Right cardiac atrium (tissue), 5 donors: ENCODE measurements around the gene SOBP. TPM values are rescaled to one million over a fixed set of nuclear protein-coding genes. Genes with fewer than 3 reads are reported as not detected.
A peak's percentile ranks its signal among the peaks of the same experiment; 100 is the strongest.

Source experiments
- ATAC-seq, 2 donors: fragments of 200-7000 bp; cut with Tn5 transposase; one replicate each; pipeline versions ENCODE4 v1.8.0 to v1.9.1; 2020; ENCODE audit warnings: moderate library complexity in 2 of 2, mild to moderate bottlenecking in 1 of 2
- DNase-seq, 3 donors: peaks; one replicate each; pipeline ENCODE4 v3.0.0-alpha.2; 2020
- H3K27ac ChIP-seq: one replicate; pipeline ENCODE4 v1.5.1; 2013; ENCODE audit warnings: mild to moderate bottlenecking, low read length, control low read depth, moderate library complexity
- H3K27me3 ChIP-seq: one replicate; pipeline ENCODE4 v1.6.1; 2013; ENCODE audit not compliant: control insufficient read depth, insufficient read depth
- H3K4me1 ChIP-seq: one replicate; pipeline ENCODE4 v1.6.1; 2013; ENCODE audit warnings: low read length; ENCODE audit not compliant: control insufficient read depth, insufficient read depth
- H3K4me3 ChIP-seq: one replicate; pipeline ENCODE4 v1.5.1; 2013; ENCODE audit warnings: low read length, control low read depth
- H3K9me3 ChIP-seq: one replicate; pipeline ENCODE4 v1.6.1; 2013; ENCODE audit warnings: low read length; ENCODE audit not compliant: control insufficient read depth
- WGBS: extraction: QIAGEN DNeasy Blood & Tissue Kit; methylation state at CpG from one replicate; pipeline ENCODE4 v1.1.7; 2013; 5-methylcytosine and 5-hydroxymethylcytosine counted together
- intact Hi-C, 4 donors: fragments of 100-400 bp; cut with DNase I; formaldehyde crosslinking; loops; one replicate each; pipeline versions ENCODE4 v1.11.0 to v1.14.0; 2022 to 2023
- polyA plus RNA-seq: library from polyadenylated mRNA; stranded (reverse); fragments of 200-250 nt; gene quantifications from one replicate; pipeline ENCODE4 v1.2.3, GENCODE V29; 2013
- total RNA-seq, 4 donors: library from RNA; stranded (reverse); fragmentation: NEBNext Ultra II Directional; extraction: Animal tissue kit (Norgen Biotek cat#: 25700); gene quantifications; one replicate each; pipeline ENCODE4 v1.2.1, GENCODE V29; 2021
- donor health status: healthy with polysubstance abuse.
- donor health status: DM: no; HTN: yes; CAD: no.
- donor health status: DM: no; HTN: no; CAD: no.
- donor health status: DM: no; HTN: yes; CAD: no; lungs with severe emphysema.
- donor health status: DM: yes; HTN: yes; CAD: no.

The SOBP gene
- total and polyA plus RNA-seq, 5 donors, result 10.4 to 20.6 (median 17.7) TPM

DNA sequence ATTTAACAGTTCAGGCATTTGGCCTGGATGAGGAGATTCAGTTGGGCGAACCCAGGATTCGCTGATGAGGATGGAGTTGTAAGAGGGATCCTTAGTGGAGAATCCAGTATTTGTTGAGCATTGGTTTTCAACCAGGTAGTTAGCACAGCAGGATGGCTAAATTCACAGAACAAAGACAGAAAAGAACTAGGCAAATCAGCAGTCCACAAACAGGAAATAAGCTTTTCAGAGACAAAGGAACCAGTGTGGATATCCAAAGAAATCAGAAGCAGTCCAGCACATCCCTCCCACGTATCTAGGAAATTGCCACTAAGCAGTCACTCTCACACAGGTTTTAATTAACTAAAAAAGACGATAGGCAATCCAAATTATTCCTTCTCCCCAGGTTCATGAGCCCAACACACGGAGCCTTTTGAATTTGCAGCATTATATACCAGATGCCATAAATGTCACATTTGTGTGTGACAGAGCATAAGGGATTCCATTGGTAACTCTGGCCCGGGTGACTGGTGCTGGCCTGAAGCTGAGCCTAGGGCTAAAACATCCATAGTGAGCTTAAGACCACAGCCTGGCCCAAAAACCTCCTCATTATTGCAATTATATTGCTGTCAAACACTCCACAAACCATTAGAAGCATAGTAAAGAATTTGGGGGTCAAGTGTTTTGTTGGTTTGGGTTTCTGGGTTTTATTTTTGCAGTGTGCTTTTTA, 131.5 kb downstream of the SOBP start:
- Histone ChIP-seq H3K27me3 (no peaks in the 10 kb centered on the region), H3K4me3 (no peak overlapping the region), H3K9me3 (no peaks in the 10 kb centered on the region), H3K27ac (no peak overlapping the region), H3K4me1 (peaks cover 11% of the 10 kb centered on the region)
- no peak for DNase-seq
- no peak for ATAC-seq
- 71% methylated on average over 6 of the region's 6 CpGs for WGBS
- intact Hi-C loops, result no loop called here

- H3K9me3 ChIP-seq, result no peaks in the 10 kb centered on the region
- DNase-seq (no peak), ATAC-seq (no peak)
- H3K4me3 ChIP-seq, result no peak overlapping the region
- intact Hi-C loops, result no loop called here
- H3K27ac ChIP-seq, result no peak overlapping the region
- H3K4me1 ChIP-seq, result peaks cover 11% of the 10 kb centered on the region
- 100% methylated on average over 1 of the region's 1 CpG for WGBS
- H3K27me3 ChIP-seq, result no peaks in the 10 kb centered on the region
Measured at GRCh38 chr6:107622269-107622668, 132.4 kb downstream of the SOBP start.

- Histone ChIP-seq H3K4me1 (peaks cover 14% of the 10 kb centered on the region), H3K27ac (no peak overlapping the region), H3K27me3 (no peaks in the 10 kb centered on the region), H3K9me3 (no peaks in the 10 kb centered on the region), H3K4me3 (no peak overlapping the region)
- ATAC-seq (no peak), DNase-seq (no peak)
- WGBS, result 82% methylated on average over 3 of the region's 3 CpGs
- intact Hi-C loops, result no loop called here
Measured at GRCh38 chr6:107624050-107624449, 134.1 kb downstream of the SOBP start.

DNA sequence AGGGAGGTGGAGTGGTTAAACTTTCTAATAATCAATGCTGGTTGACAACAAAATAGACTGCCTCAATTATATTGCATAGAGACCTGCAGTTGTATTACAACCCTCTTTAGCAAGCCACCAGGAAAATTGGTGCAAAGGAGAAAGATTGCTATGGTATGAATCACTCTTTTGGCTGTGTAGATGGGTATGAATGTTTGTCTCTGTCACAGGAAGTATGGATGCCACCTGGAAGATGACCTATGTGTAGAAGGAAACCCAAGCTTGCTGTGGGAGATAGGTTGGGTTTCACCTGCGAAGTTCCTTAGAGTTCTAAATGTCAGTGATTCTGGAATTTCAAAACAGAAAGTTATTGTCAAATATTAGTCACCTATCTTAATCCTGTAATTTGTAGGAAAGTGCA, 134.6 kb downstream of the SOBP start:
- no peak for ATAC-seq
- intact Hi-C loops, result no loop called here
- H3K4me3 ChIP-seq, result no peak overlapping the region
- no peaks in the 10 kb centered on the region for H3K9me3 ChIP-seq
- no peaks in the 10 kb centered on the region for H3K27me3 ChIP-seq
- 97% methylated on average over 1 of the region's 1 CpG for WGBS
- no peak for DNase-seq
- peaks cover 14% of the 10 kb centered on the region for H3K4me1 ChIP-seq
- H3K27ac ChIP-seq, result no peak overlapping the region

DNA sequence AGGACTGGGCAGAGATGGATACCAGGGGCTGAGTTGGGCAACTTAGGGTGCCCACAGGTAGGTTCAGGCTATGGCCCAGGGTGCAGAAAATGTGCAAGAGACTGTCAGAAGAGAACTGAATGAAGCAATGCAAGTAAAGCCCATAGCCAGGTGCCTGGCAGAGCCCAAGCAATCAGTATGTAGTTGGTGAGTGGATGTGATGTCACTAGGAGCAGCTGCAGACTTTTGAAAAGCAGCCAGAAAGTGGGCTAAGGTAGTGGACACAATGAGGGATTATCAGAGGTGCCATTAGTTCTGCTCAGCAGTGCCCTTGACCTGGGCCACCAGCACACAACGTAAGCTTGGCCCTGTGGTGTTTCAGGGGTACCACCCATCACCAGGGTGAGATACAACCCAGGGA, 135.3 kb downstream of the SOBP start:
- Histone ChIP-seq H3K4me1 (peaks cover 10% of the 10 kb centered on the region), H3K27ac (no peak overlapping the region)
- no peak for ATAC-seq

DNA sequence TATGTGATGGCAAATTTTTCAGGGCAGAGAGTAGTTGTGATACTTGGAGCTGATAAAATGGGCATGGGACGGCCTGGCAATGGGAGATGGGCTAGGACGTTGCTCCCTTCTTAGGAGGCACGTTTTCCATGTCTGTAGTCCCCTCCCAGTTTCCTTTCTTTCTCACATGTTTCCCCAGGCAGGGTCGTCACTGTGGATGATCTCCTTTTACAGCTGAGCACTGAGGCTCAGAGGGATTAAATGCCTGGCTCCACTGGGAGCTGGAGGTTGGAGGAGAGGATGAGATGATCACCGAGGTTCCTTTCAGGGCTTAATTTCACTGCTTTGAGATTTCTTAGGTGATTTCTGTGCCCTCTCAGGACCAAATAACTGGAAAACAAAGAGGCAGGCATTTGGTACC, 136.7 kb downstream of the SOBP start:
- intact Hi-C loops, result no loop called here
- ATAC-seq (no peak), DNase-seq (no peak)
- H3K4me3 ChIP-seq, result no peak overlapping the region
- no peak overlapping the region for H3K27ac ChIP-seq
- H3K27me3 ChIP-seq, result no peaks in the 10 kb centered on the region
- WGBS, result 73% methylated on average over 5 of the region's 5 CpGs
- H3K4me1 ChIP-seq, result peaks cover 3% of the 10 kb centered on the region
- no peaks in the 10 kb centered on the region for H3K9me3 ChIP-seq

More for the DNA sequence above, 135.3 kb downstream of the SOBP start:
- H3K9me3 ChIP-seq, result no peaks in the 10 kb centered on the region
- WGBS, result 76% methylated on average over 1 of the region's 1 CpG
- peak in 1 of 3 donors; percentile 28 for DNase-seq
- intact Hi-C loops, result no loop called here
- no peaks in the 10 kb centered on the region for H3K27me3 ChIP-seq
- H3K4me3 ChIP-seq, result no peak overlapping the region

DNA sequence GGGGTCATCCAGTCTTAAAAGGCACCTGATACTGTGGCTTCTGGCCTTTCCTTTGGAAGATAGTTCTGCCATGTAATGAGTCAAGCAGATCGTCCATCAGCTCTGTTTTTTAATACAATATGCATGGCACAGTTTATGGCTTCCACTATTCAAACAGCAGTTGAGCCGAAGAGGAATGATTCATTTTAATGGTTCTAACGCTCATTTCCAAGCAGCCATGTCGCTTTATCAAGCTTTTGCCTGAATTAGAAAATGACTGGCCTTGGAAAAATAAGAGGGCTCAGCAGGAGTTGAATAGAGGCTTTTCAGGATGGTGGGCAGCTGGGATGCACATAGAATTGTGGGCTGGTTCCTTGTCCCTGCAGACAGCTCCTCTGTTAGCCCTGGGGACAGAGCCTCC, 138.1 kb downstream of the SOBP start:
- H3K27me3 ChIP-seq, result no peaks in the 10 kb centered on the region
- no peak overlapping the region for H3K27ac ChIP-seq
- ATAC-seq (no peak), DNase-seq (no peak)
- peaks cover 3% of the 10 kb centered on the region for H3K4me1 ChIP-seq
- H3K9me3 ChIP-seq, result no peaks in the 10 kb centered on the region
- intact Hi-C loops, result no loop called here
- H3K4me3 ChIP-seq, result no peak overlapping the region
- WGBS, result 96% methylated on average over 4 of the region's 4 CpGs

GRCh38 chr6:107628878-107629277, 139.0 kb downstream of the SOBP start:
- peak in 1 of 2 donors; percentile 15 for ATAC-seq
- H3K4me1 ChIP-seq, result peaks cover 3% of the 10 kb centered on the region
- H3K4me3 ChIP-seq, result no peak overlapping the region
- WGBS, result 77% methylated on average over 3 of the region's 3 CpGs
- H3K27me3 ChIP-seq, result no peaks in the 10 kb centered on the region
- intact Hi-C loops, result no loop called here
- H3K27ac ChIP-seq, result no peak overlapping the region
- no peaks in the 10 kb centered on the region for H3K9me3 ChIP-seq
- no peak for DNase-seq

- Histone ChIP-seq H3K4me1 (peaks cover 3% of the 10 kb centered on the region), H3K27ac (no peak overlapping the region), H3K4me3 (no peak overlapping the region), H3K9me3 (no peaks in the 10 kb centered on the region), H3K27me3 (no peaks in the 10 kb centered on the region)
- WGBS, result 73% methylated on average over 6 of the region's 6 CpGs
- no peak for ATAC-seq
- DNase-seq, result no peak
- intact Hi-C loops, result no loop called here
Measured at GRCh38 chr6:107629548-107630129, 139.7 kb downstream of the SOBP start.

- H3K9me3 ChIP-seq, result no peaks in the 10 kb centered on the region
- H3K4me1 ChIP-seq, result peaks cover 3% of the 10 kb centered on the region
- 75% methylated on average over 4 of the region's 4 CpGs for WGBS
- ATAC-seq (no peak), DNase-seq (no peak)
- H3K27ac ChIP-seq, result no peak overlapping the region
- no peaks in the 10 kb centered on the region for H3K27me3 ChIP-seq
- intact Hi-C loops, result no loop called here
- H3K4me3 ChIP-seq, result no peak overlapping the region
Measured at GRCh38 chr6:107630348-107630977, 140.5 kb downstream of the SOBP start.

DNA sequence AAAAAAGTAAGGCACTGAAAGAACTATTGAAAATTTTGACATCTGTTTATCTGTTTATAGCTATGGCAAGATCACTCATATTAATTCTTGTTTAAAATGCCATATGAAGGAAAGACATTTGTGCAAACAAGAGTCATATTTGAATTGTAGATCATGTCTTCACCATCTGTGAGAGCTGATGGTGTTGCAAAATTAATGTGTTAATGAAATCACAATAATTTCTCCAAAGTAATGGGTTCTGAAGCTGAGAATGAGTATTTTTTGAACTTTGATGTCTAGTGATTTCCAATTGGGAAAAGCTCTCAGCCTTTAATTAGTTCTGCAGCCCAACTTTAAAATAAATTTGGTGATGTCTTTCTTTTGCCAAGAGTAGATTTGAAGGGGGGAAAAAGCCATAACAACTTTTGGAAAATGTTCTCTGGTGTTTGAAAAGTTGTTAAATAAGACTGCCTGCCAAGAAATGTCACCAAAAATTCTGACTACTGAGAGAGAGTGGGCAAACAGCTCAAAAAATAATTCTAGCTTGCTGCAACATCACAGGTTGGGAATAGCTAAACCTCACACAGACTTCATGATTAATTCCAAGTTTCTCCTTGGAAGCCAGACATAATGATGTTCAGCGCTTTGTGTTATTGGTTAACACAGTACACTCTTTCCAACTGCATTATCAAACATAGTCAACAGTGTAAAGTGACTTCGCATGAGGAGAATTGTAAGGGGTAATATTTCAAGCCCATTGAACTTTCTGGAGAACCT, 142.6 kb downstream of the SOBP start:
- Histone ChIP-seq H3K9me3 (no peaks in the 10 kb centered on the region), H3K27me3 (no peaks in the 10 kb centered on the region), H3K27ac (no peak overlapping the region), H3K4me3 (no peak overlapping the region), H3K4me1 (peaks cover 3% of the 10 kb centered on the region)
- WGBS, result 72% methylated on average over 2 of the region's 2 CpGs
- intact Hi-C loops, result no loop called here
- no peak for ATAC-seq
- no peak for DNase-seq
